Heart left ventricle (tissue), 13 donors: Measurements from ENCODE around the gene UBA5.

ENCODE experiments used
- POLR2A ChIP-seq, 2 donors: fragments of 450-650 bp; IDR thresholded peaks; one replicate each; pipeline ENCODE4 v1.6.1; 2017; ENCODE audit warnings: antibody characterized with exemption in 2 of 2, mild to moderate bottlenecking in 2 of 2, moderate library complexity in 2 of 2
- TF ChIP-seq, protein P1 (sequence below), 12 donors: fragments of 200-600 bp; sonication (generic) in 4 of 12; IDR thresholded peaks; one replicate each; pipeline versions ENCODE4 v1.5.0 to v1.8.0; 2018 to 2022; ENCODE audit warnings: antibody characterized with exemption in 12 of 12, mild to moderate bottlenecking in 5 of 12
- donor health status: ischemic (EF 13 %, LVEDD 7.1; RV severe dilation, severe dysfunction).
- donor health status: DM: no; HTN: yes; CAD: no.
- donor health status: DM: no; HTN: no; CAD: no.
- donor health status: ischemic (EF 25% LVEDD 6.9; RV normal size, moderate dysfunction).
- donor health status: ischemic (EF 25% LVEDD 5.7; RV mildly dilated, moderate dysfunction).
- donor health status: ischemic (EF 35%, LVEDD 5.7; RV mildly dilated, moderate dysfunction).
- donor health status: nonischemic (EF 11% LVEDD 7.7; RV severe dilation, severe dysfunction).
- donor health status: DM: yes; HTN: yes; CAD: no.
- donor health status: PGD.
- donor health status: ischemic (EF 29% LVEDD 5.4; RV normal size, mild dysfunction).
- donor health status: nonischemic (EF 23%, LVEDD 6.1; RV moderate dilation, normal function).

DNA sequence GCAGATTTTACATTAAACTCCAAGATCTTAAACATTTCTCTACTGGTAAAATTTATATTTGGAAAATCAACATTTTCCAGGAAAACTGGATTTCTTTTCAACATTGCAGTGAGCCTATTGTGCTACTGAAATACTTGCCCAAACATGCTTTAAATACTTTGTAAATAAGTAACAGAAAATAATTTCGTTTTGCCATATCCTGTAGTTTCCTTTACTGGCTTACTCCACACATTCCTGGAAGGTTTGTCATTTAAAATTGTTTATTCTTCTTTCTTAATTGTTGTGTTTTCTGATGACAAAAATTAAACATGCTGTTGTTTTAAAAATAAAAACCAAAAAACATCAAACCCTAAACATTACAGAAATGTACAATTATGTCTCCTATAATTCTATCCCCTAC, 22.5 kb upstream of the UBA5 start:
- TF ChIP-seq, protein P1, sequence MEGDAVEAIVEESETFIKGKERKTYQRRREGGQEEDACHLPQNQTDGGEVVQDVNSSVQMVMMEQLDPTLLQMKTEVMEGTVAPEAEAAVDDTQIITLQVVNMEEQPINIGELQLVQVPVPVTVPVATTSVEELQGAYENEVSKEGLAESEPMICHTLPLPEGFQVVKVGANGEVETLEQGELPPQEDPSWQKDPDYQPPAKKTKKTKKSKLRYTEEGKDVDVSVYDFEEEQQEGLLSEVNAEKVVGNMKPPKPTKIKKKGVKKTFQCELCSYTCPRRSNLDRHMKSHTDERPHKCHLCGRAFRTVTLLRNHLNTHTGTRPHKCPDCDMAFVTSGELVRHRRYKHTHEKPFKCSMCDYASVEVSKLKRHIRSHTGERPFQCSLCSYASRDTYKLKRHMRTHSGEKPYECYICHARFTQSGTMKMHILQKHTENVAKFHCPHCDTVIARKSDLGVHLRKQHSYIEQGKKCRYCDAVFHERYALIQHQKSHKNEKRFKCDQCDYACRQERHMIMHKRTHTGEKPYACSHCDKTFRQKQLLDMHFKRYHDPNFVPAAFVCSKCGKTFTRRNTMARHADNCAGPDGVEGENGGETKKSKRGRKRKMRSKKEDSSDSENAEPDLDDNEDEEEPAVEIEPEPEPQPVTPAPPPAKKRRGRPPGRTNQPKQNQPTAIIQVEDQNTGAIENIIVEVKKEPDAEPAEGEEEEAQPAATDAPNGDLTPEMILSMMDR (IDR thresholded peaks at IDR 0.05): no peak
- TF ChIP-seq POLR2A (IDR thresholded peaks at IDR 0.05): no peak
